Neutrophil (primary cell): ENCODE data around the gene CCNA1.

Experiments used
- H3K27ac ChIP-seq: fragments of 200-600 bp; sonication (generic); 2 replicates; pipeline ENCODE4 v1.5.1; 2016; ENCODE audit warnings: mild to moderate bottlenecking, moderate library complexity
- H3K27me3 ChIP-seq: fragments of 200-600 bp; sonication (generic); 2 replicates; pipeline ENCODE4 v1.6.0; 2016; ENCODE audit warnings: mild to moderate bottlenecking
- H3K36me3 ChIP-seq: fragments of 200-600 bp; sonication (generic); 2 replicates; pipeline ENCODE4 v1.5.1; 2017
- H3K4me1 ChIP-seq, 2 experiments: fragments of 200-600 bp in 1 of 2; sonication (generic) in 1 of 2; 1 replicate in 1 of 2; 2 replicates in 1 of 2; pipeline versions ENCODE4 v1.5.1 to v1.6.1; 2013 to 2016; ENCODE audit warnings: low read depth in 1 of 2, low read length in 1 of 2, mild to moderate bottlenecking in 1 of 2, moderate library complexity in 1 of 2; ENCODE audit not compliant: control insufficient read depth in 1 of 2, insufficient read depth in 1 of 2
- H3K4me3 ChIP-seq, 2 experiments: fragments of 200-600 bp in 1 of 2; sonication (generic) in 1 of 2; 1 replicate in 1 of 2; 2 replicates in 1 of 2; pipeline ENCODE4 v1.5.1; 2013 to 2016; ENCODE audit warnings: low read depth in 1 of 2, low read length in 1 of 2, mild to moderate bottlenecking in 1 of 2, moderate library complexity in 1 of 2
- H3K9me3 ChIP-seq: fragments of 200-600 bp; sonication (generic); 2 replicates; pipeline ENCODE4 v1.5.1; 2016
- CTCF ChIP-seq: fragments of 200-600 bp; sonication (generic); IDR thresholded peaks from 2 replicates; pipeline ENCODE4 v1.5.1; 2016; ENCODE audit warnings: antibody characterized with exemption

CCNA1 gene

GRCh38 chr13:36445278-36445677, 13.0 kb downstream of the CCNA1 start:
- TF ChIP-seq CTCF, result no peak
- H3K4me1 ChIP-seq, result peaks cover 16 to 21% of the 10 kb centered on the region in 2 experiments
- peaks cover 24% of the 10 kb centered on the region for H3K36me3 ChIP-seq
- H3K9me3 ChIP-seq, result no peaks in the 10 kb centered on the region
- no peaks in the 10 kb centered on the region for H3K27me3 ChIP-seq
- H3K27ac ChIP-seq, result peak overlapping the region; percentile 57
- no peak overlapping the region for H3K4me3 ChIP-seq

GRCh38 chr13:36445891-36446351, 13.6 kb downstream of the CCNA1 start:
- Histone ChIP-seq H3K4me3 (no peak overlapping the region), H3K27ac (no peak overlapping the region), H3K36me3 (peaks cover 17% of the 10 kb centered on the region), H3K27me3 (no peaks in the 10 kb centered on the region), H3K4me1 (peaks cover 16 to 21% of the 10 kb centered on the region in 2 experiments), H3K9me3 (no peaks in the 10 kb centered on the region)
- TF ChIP-seq CTCF, result no peak

- Histone ChIP-seq H3K27me3 (no peaks in the 10 kb centered on the region), H3K4me1 (peaks cover 16 to 28% of the 10 kb centered on the region in 2 experiments), H3K36me3 (peaks cover 8% of the 10 kb centered on the region), H3K4me3 (no peak overlapping the region), H3K9me3 (no peaks in the 10 kb centered on the region), H3K27ac (no peak overlapping the region)
- TF ChIP-seq CTCF, result no peak
Measured at GRCh38 chr13:36447501-36447900, 15.2 kb downstream of the CCNA1 start.

- no peaks in the 10 kb centered on the region for H3K36me3 ChIP-seq
- H3K4me3 ChIP-seq, result no peak overlapping the region
- H3K4me1 ChIP-seq, result peaks cover 3 to 16% of the 10 kb centered on the region in 2 experiments
- H3K9me3 ChIP-seq, result no peaks in the 10 kb centered on the region
- H3K27ac ChIP-seq, result no peak overlapping the region
- no peak for TF ChIP-seq CTCF
- H3K27me3 ChIP-seq, result no peaks in the 10 kb centered on the region
Measured at GRCh38 chr13:36450534-36450933, 18.2 kb downstream of the CCNA1 start.

- Histone ChIP-seq H3K9me3 (no peaks in the 10 kb centered on the region), H3K27me3 (no peaks in the 10 kb centered on the region), H3K4me3 (no peak overlapping the region), H3K4me1 (peaks cover 5 to 23% of the 10 kb centered on the region in 2 experiments), H3K36me3 (no peaks in the 10 kb centered on the region), H3K27ac (no peak overlapping the region)
- TF ChIP-seq CTCF, result no peak
Measured at GRCh38 chr13:36453516-36453915, 21.2 kb downstream of the CCNA1 start.

GRCh38 chr13:36454121-36454520, 21.8 kb downstream of the CCNA1 start:
- TF ChIP-seq CTCF, result no peak
- Histone ChIP-seq H3K36me3 (no peaks in the 10 kb centered on the region), H3K4me1 (peaks cover 5 to 23% of the 10 kb centered on the region in 2 experiments), H3K27me3 (no peaks in the 10 kb centered on the region), H3K9me3 (no peaks in the 10 kb centered on the region), H3K4me3 (no peak overlapping the region), H3K27ac (no peak overlapping the region)
